Astrocyte (in vitro differentiated cells and primary cell): ENCODE results near the gene GYG1. TPM values are rescaled to one million over a fixed set of nuclear protein-coding genes. Genes with fewer than 3 reads are reported as not detected.
A peak's percentile ranks its signal among the peaks of the same experiment; 100 is the strongest.

Experiments used
- DNase-seq: peaks from one replicate; pipeline ENCODE4 v3.0.0-alpha.2; 2010; ENCODE audit warnings: low read depth
- FAIRE-seq: peaks from 2 replicates; lab custom pipeline; 2011; peaks lifted over from hg19 to GRCh38; lab: Jason Lieb, UNC
- H2AFZ ChIP-seq: 2 replicates; pipeline ENCODE4 v1.6.0; 2012; ENCODE audit warnings: low read depth, low read length, inconsistent platforms
- H3K27ac ChIP-seq: 2 replicates; pipeline ENCODE4 v1.5.1; 2011; ENCODE audit warnings: low read depth, low read length, inconsistent platforms
- H3K27me3 ChIP-seq: 2 replicates; pipeline ENCODE4 v1.6.0; 2011; ENCODE audit warnings: low read length, inconsistent platforms; ENCODE audit not compliant: insufficient read depth
- H3K36me3 ChIP-seq: 2 replicates; pipeline ENCODE4 v1.5.1; 2011; ENCODE audit warnings: low read length, inconsistent platforms; ENCODE audit not compliant: insufficient read depth
- H3K4me1 ChIP-seq: 2 replicates; pipeline ENCODE4 v1.5.1; 2011; ENCODE audit warnings: low read length, inconsistent platforms; ENCODE audit not compliant: insufficient read depth
- H3K4me2 ChIP-seq: 2 replicates; pipeline ENCODE4 v1.6.0; 2012; ENCODE audit warnings: low read length, inconsistent platforms
- H3K4me3 ChIP-seq: 2 replicates; pipeline ENCODE4 v1.5.1; 2011; ENCODE audit warnings: low read depth, mild to moderate bottlenecking, low read length, inconsistent platforms; ENCODE audit not compliant: insufficient read depth
- H3K79me2 ChIP-seq: 2 replicates; pipeline ENCODE4 v1.6.0; 2012; ENCODE audit warnings: mild to moderate bottlenecking, low read length, inconsistent platforms; ENCODE audit not compliant: insufficient read depth
- H3K9ac ChIP-seq: 2 replicates; pipeline ENCODE4 v1.6.0; 2012; ENCODE audit warnings: mild to moderate bottlenecking, low read length, inconsistent platforms
- H3K9me3 ChIP-seq: 2 replicates; pipeline ENCODE4 v1.5.1; 2012; ENCODE audit warnings: low read depth, mild to moderate bottlenecking, low read length, inconsistent platforms; ENCODE audit not compliant: insufficient read depth
- H4K20me1 ChIP-seq: 2 replicates; pipeline ENCODE4 v1.6.0; 2012; ENCODE audit warnings: low read length, inconsistent platforms; ENCODE audit not compliant: insufficient read depth
- H3K27ac Mint-ChIP-seq: one replicate; pipeline ENCODE4 v1.8.0; 2021; ENCODE audit warnings: mild to moderate bottlenecking, mixed read lengths; ENCODE audit not compliant: unreplicated experiment
- H3K27me3 Mint-ChIP-seq: one replicate; pipeline ENCODE4 v1.8.0; 2021; ENCODE audit warnings: low read depth, mixed read lengths; ENCODE audit not compliant: unreplicated experiment
- H3K36me3 Mint-ChIP-seq: one replicate; pipeline ENCODE4 v1.8.0; 2021; ENCODE audit warnings: low read depth, mixed read lengths; ENCODE audit not compliant: unreplicated experiment
- H3K4me1 Mint-ChIP-seq: one replicate; pipeline ENCODE4 v1.8.0; 2021; ENCODE audit warnings: low read depth, mixed read lengths; ENCODE audit not compliant: unreplicated experiment
- H3K4me3 Mint-ChIP-seq: one replicate; pipeline ENCODE4 v1.8.0; 2021; ENCODE audit warnings: mild to moderate bottlenecking, moderate library complexity, mixed read lengths; ENCODE audit not compliant: unreplicated experiment
- H3K9me3 Mint-ChIP-seq: one replicate; pipeline ENCODE4 v1.8.0; 2021; ENCODE audit warnings: mild to moderate bottlenecking, mixed read lengths; ENCODE audit not compliant: unreplicated experiment
- CTCF ChIP-seq: IDR thresholded peaks from 2 replicates; pipeline ENCODE4 v1.5.1; 2011; ENCODE audit warnings: low read depth, mild to moderate bottlenecking, inconsistent platforms, low read length, moderate library complexity; ENCODE audit not compliant: insufficient read depth
- EZH2 ChIP-seq: IDR thresholded peaks from 2 replicates; pipeline ENCODE4 v1.6.1; 2012; ENCODE audit warnings: mild to moderate bottlenecking, low read length, inconsistent platforms; ENCODE audit not compliant: insufficient read depth
- total RNA-seq: library from RNA; stranded (reverse); gene quantifications from 2 replicates; pipeline ENCODE4 v1.2.1, GENCODE V29; 2021

Gene GYG1
- total RNA-seq, 1 donor from 2014 or later = 41.9 TPM

- Histone ChIP-seq H3K36me3 (no peaks in the 10 kb centered on the region), H3K4me2 (no peak overlapping the region), H4K20me1 (no peaks in the 10 kb centered on the region), H3K79me2 (no peaks in the 10 kb centered on the region), H2AFZ (no peak overlapping the region), H3K4me1 (peaks cover 8% of the 10 kb centered on the region), H3K27me3 (no peaks in the 10 kb centered on the region), H3K9me3 (no peaks in the 10 kb centered on the region), H3K9ac (no peak overlapping the region), H3K27ac (no peak overlapping the region), H3K4me3 (no peak overlapping the region)
- Mint-ChIP-seq H3K36me3 (no peaks in the 10 kb centered on the region), H3K4me3 (no peak overlapping the region), H3K27ac (no peak overlapping the region), H3K4me1 (peaks cover 5% of the 10 kb centered on the region), H3K9me3 (no peaks in the 10 kb centered on the region), H3K27me3 (no peaks in the 10 kb centered on the region)
- DNase-seq (no peak), FAIRE-seq (no peak)
- TF ChIP-seq EZH2 (no peak), CTCF (no peak)
Observed at GRCh38 chr3:148954981-148955380, 36.4 kb upstream of the GYG1 start.

GRCh38 chr3:148955544-148956346 is 35.6 kb upstream of the GYG1 start:
- no peaks in the 10 kb centered on the region for H3K27me3 Mint-ChIP-seq
- no peaks in the 10 kb centered on the region for H3K27me3 ChIP-seq
- TF ChIP-seq CTCF = peak; percentile 66
- no peak for TF ChIP-seq EZH2
- no peaks in the 10 kb centered on the region for H3K36me3 Mint-ChIP-seq
- H3K9me3 Mint-ChIP-seq = no peaks in the 10 kb centered on the region
- peak overlapping the region; percentile 57 for H3K9ac ChIP-seq
- H2AFZ ChIP-seq = peak overlapping the region; percentile 74
- no peaks in the 10 kb centered on the region for H3K36me3 ChIP-seq
- peak overlapping the region; percentile 57 for H3K4me3 Mint-ChIP-seq
- H3K4me1 Mint-ChIP-seq = peaks cover 5% of the 10 kb centered on the region
- DNase-seq (peak; percentile 93), FAIRE-seq (peak; percentile 41)
- H4K20me1 ChIP-seq = no peaks in the 10 kb centered on the region
- peak overlapping the region; percentile 70 for H3K27ac ChIP-seq
- H3K27ac Mint-ChIP-seq = peak overlapping the region; percentile 96
- H3K4me1 ChIP-seq = peaks cover 8% of the 10 kb centered on the region
- no peaks in the 10 kb centered on the region for H3K9me3 ChIP-seq
- no peak overlapping the region for H3K4me3 ChIP-seq
- H3K4me2 ChIP-seq = peak overlapping the region; percentile 57
- H3K79me2 ChIP-seq = no peaks in the 10 kb centered on the region

- Histone ChIP-seq H3K9me3 (no peaks in the 10 kb centered on the region), H2AFZ (no peak overlapping the region), H3K4me1 (peaks cover 8% of the 10 kb centered on the region), H3K9ac (no peak overlapping the region), H3K4me2 (no peak overlapping the region), H3K27ac (no peak overlapping the region), H3K27me3 (no peaks in the 10 kb centered on the region), H3K4me3 (no peak overlapping the region), H4K20me1 (no peaks in the 10 kb centered on the region), H3K36me3 (no peaks in the 10 kb centered on the region), H3K79me2 (no peaks in the 10 kb centered on the region)
- DNase-seq = no peak
- Mint-ChIP-seq H3K27me3 (no peaks in the 10 kb centered on the region), H3K36me3 (no peaks in the 10 kb centered on the region), H3K4me1 (peaks cover 5% of the 10 kb centered on the region), H3K4me3 (no peak overlapping the region), H3K9me3 (no peaks in the 10 kb centered on the region), H3K27ac (no peak overlapping the region)
- no peak for FAIRE-seq
- TF ChIP-seq CTCF (no peak), EZH2 (no peak)
Observed at GRCh38 chr3:148957586-148957985, 33.8 kb upstream of the GYG1 start.
